Loucy (cell line): ENCODE measurements around the gene CORO1C.

Source experiments
- EZH2phosphoT487 ChIP-seq: fragments of 200-600 bp; IDR thresholded peaks from 2 replicates; pipeline ENCODE4 v1.6.1; 2018; ENCODE audit warnings: antibody characterized with exemption, mild to moderate bottlenecking, moderate library complexity, borderline replicate concordance
- TF ChIP-seq, protein P1 (sequence below): fragments of 200-600 bp; sonication (generic); conservative IDR thresholded peaks from 2 replicates; pipeline ENCODE4 v1.5.1; 2014; ENCODE audit warnings: mild to moderate bottlenecking, antibody characterized with exemption, low read length

DNA sequence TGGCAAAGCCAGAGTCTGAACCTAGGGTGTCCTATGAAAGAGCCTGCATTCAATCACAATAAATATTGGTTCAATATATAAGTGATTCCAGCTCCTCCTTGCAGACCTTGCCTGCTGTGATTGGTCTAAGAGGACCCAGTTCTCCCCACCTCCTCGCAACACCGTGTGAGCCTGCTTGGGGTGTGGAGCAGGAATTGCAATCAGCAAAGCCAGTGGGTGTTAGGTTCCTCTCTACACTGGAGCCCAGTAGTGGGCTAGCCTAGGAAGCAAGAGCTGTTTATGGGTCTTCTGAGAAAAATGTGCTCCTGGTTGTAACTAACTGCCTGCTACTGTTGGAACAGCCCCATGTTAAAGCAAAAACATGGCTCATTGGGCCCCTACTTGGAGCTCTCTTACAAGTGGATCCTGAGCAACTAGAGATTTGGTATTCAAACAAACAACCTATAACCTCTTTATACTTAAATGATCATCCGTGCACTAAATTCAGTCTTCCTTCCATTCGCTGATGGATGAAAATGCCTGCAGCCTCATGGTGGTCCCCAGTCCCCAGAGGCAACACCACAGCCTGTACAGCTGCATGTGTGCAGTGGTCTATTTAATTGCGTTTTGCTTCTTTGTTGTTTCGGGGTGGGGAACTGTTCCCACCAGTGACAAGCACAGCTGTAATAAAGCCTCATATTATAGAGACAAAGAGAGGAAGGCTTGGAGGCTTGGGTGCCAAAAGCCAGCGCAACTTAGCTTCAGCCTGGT lies 93.9 kb downstream of the CORO1C start:
- TF ChIP-seq, protein P1, sequence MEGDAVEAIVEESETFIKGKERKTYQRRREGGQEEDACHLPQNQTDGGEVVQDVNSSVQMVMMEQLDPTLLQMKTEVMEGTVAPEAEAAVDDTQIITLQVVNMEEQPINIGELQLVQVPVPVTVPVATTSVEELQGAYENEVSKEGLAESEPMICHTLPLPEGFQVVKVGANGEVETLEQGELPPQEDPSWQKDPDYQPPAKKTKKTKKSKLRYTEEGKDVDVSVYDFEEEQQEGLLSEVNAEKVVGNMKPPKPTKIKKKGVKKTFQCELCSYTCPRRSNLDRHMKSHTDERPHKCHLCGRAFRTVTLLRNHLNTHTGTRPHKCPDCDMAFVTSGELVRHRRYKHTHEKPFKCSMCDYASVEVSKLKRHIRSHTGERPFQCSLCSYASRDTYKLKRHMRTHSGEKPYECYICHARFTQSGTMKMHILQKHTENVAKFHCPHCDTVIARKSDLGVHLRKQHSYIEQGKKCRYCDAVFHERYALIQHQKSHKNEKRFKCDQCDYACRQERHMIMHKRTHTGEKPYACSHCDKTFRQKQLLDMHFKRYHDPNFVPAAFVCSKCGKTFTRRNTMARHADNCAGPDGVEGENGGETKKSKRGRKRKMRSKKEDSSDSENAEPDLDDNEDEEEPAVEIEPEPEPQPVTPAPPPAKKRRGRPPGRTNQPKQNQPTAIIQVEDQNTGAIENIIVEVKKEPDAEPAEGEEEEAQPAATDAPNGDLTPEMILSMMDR, result no peak
- no peak for TF ChIP-seq EZH2phosphoT487
